Skin of body (tissue), 2 donors: ENCODE measurements around the gene GATM. TPM values are rescaled to one million over a fixed set of nuclear protein-coding genes. Genes with fewer than 3 reads are reported as not detected.

Experiments used
- small RNA-seq: library from RNA; depleted of rRNA; stranded (forward); fragments of <200 nt; gene quantifications from one replicate; pipeline ENCODE3, GENCODE V24; 2014; ENCODE audit warnings: low replicate concordance
- total RNA-seq: library from RNA; depleted of rRNA; stranded (reverse); fragments of >200 nt; gene quantifications from one replicate; pipeline ENCODE4 v1.2.3, GENCODE V29; 2014

The GATM gene
- total RNA-seq, 1 donor from 2014 or later, result 132 TPM

Small RNA genes within 50 kb of the gene (small RNA-seq; reads per million reads assigned to genes)
- gene RNU6-953P, result not detected

Other genes with a start within 250 kb of the GATM start
- 14.4 TPM for gene DUOXA1, start 248.7 kb downstream of the GATM start, total RNA-seq
- 12.6 TPM for gene DUOX1, start 248.6 kb downstream of the GATM start, total RNA-seq
- gene SHF, start 190.6 kb downstream of the GATM start, total RNA-seq, result 12.3 TPM
- gene SLC28A2, start 126.3 kb downstream of the GATM start, total RNA-seq, result not detected
- 7.3 TPM for gene SLC30A4, start 144.2 kb upstream of the GATM start, total RNA-seq
- gene BLOC1S6, start 208.8 kb upstream of the GATM start, total RNA-seq, result 51.6 TPM